Thyroid gland (tissue), 4 donors: ENCODE measurements around the gene PPM1L.

Experiments used
- POLR2A ChIP-seq, 2 donors: fragments of 450-650 bp; IDR thresholded peaks; one replicate each; pipeline ENCODE4 v1.6.1; 2017; ENCODE audit warnings: antibody characterized with exemption in 2 of 2, mild to moderate bottlenecking in 2 of 2, moderate library complexity in 1 of 2
- TF ChIP-seq, protein P1 (sequence below), 6 experiments: fragments of 200-600 bp in 3 of 6; fragments of 450-650 bp in 3 of 6; sonication (generic) in 3 of 6; IDR thresholded peaks; one replicate each; pipeline ENCODE4 v1.5.1; 2016 to 2019; ENCODE audit warnings: antibody characterized with exemption in 6 of 6, mild to moderate bottlenecking in 2 of 6, inconsistent platforms in 1 of 6, moderate library complexity in 1 of 6

DNA sequence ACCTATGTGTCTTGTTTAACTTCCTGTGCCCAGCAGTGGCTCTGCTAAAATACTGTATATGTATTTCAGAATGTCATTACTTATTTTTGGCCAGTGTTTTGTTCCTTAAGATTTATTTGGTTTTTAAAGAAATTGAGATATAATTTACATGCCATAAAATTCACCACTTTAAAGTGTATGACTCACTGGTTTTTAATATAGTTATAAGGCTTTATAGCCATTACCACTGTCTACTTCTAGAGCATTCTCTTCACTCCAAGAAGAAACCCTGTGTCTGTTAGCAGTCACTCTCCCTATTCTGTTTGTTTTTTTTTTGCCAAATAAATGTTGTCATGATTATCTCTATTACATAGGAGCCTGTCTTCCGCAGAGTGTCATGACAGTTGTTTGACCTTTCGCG lies 25.8 kb downstream of the PPM1L start:
- TF ChIP-seq, protein P1, sequence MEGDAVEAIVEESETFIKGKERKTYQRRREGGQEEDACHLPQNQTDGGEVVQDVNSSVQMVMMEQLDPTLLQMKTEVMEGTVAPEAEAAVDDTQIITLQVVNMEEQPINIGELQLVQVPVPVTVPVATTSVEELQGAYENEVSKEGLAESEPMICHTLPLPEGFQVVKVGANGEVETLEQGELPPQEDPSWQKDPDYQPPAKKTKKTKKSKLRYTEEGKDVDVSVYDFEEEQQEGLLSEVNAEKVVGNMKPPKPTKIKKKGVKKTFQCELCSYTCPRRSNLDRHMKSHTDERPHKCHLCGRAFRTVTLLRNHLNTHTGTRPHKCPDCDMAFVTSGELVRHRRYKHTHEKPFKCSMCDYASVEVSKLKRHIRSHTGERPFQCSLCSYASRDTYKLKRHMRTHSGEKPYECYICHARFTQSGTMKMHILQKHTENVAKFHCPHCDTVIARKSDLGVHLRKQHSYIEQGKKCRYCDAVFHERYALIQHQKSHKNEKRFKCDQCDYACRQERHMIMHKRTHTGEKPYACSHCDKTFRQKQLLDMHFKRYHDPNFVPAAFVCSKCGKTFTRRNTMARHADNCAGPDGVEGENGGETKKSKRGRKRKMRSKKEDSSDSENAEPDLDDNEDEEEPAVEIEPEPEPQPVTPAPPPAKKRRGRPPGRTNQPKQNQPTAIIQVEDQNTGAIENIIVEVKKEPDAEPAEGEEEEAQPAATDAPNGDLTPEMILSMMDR (IDR thresholded peaks at IDR 0.05) = no peak
- TF ChIP-seq POLR2A (IDR thresholded peaks at IDR 0.05) = no peak
